GM23338 (cell line): ENCODE measurements around the gene CHRNA4.

Experiments used
- CREB1 ChIP-seq: fragments of 250-450 bp; sonication (Bioruptor Pico); IDR thresholded peaks from 2 replicates; pipeline ENCODE4 v1.5.0; 2020; ENCODE audit warnings: low read depth, mild to moderate bottlenecking, moderate library complexity
- CTCF ChIP-seq, 2 experiments: fragments of 200-600 bp in 1 of 2; sonication (generic) in 1 of 2; conservative IDR thresholded peaks; 2 replicates each; pipeline versions ENCODE4 v1.5.1 to v1.6.1; 2016 to 2017; ENCODE audit warnings: antibody characterized with exemption in 2 of 2, low read depth in 2 of 2, mild to moderate bottlenecking in 2 of 2, moderate library complexity in 1 of 2
- EZH2 ChIP-seq: fragments of 200-600 bp; sonication (generic); IDR thresholded peaks from one replicate; pipeline ENCODE4 v1.8.0; 2017; ENCODE audit warnings: antibody characterized with exemption, mild to moderate bottlenecking, low read depth; ENCODE audit not compliant: unreplicated experiment
- EZH2phosphoT487 ChIP-seq: fragments of 200-600 bp; sonication (generic); IDR thresholded peaks from one replicate; pipeline ENCODE4 v1.8.1; 2018; ENCODE audit warnings: antibody characterized with exemption; ENCODE audit not compliant: unreplicated experiment
- JUNB ChIP-seq: IDR thresholded peaks from one replicate; pipeline ENCODE4 v1.6.1; 2016; ENCODE audit warnings: antibody characterized with exemption; ENCODE audit not compliant: unreplicated experiment
- POLR2AphosphoS5 ChIP-seq: IDR thresholded peaks from 2 replicates; pipeline ENCODE4 v1.6.1; 2016; ENCODE audit warnings: antibody characterized with exemption, low read depth
- REST ChIP-seq: IDR thresholded peaks from one replicate; pipeline ENCODE4 v1.6.1; 2018; ENCODE audit warnings: antibody characterized with exemption; ENCODE audit not compliant: unreplicated experiment
- ZNF114 ChIP-seq: fragments of 250-450 bp; sonication (Bioruptor Pico); IDR thresholded peaks from 2 replicates; pipeline ENCODE4 v1.5.0; 2020; ENCODE audit warnings: mild to moderate bottlenecking, moderate library complexity
- ZNF331 ChIP-seq: fragments of 250-450 bp; sonication (Bioruptor Pico); IDR thresholded peaks from 2 replicates; pipeline ENCODE4 v1.5.0; 2020; ENCODE audit warnings: low read depth, mild to moderate bottlenecking, moderate library complexity

- TF ChIP-seq CTCF (conservative IDR thresholded peaks at IDR 0.05; ENCODE audit: low read depth in 2 of 2) = no peak
- no peak for TF ChIP-seq POLR2AphosphoS5
- no peak for TF ChIP-seq CREB1 (CRISPR knock-in tag)
- TF ChIP-seq REST = no peak
- no peak for TF ChIP-seq EZH2
- no peak for TF ChIP-seq ZNF114 (CRISPR knock-in tag)
- TF ChIP-seq EZH2phosphoT487 = no peak
- TF ChIP-seq ZNF331 (CRISPR knock-in tag) = no peak
- no peak for TF ChIP-seq JUNB
Measured at GRCh38 chr20:63366390-63367365, 5.5 kb upstream of the CHRNA4 start.
